ENCODE measurements around the gene MLIP.

DNA sequence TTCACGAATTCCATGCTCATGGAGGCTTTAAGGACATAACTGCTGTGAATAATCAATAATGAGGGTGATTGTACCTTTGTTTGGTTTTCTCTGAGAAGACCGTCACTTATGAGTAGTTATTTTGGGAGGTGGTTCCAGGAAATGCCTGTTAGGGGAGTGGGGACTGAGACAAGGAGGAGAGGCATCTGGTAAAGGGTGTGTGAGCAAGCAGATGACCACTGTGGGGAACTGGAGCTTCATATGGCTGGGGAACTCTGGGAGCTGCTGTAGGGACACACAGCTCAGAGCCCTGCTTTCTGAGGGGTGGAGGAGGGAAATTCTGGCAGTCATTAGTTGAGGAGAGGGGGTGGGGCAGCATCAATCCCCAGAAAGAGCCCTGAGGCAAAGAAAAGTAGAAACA, 125.7 kb downstream of the MLIP start:
- TF ChIP-seq, protein P1, sequence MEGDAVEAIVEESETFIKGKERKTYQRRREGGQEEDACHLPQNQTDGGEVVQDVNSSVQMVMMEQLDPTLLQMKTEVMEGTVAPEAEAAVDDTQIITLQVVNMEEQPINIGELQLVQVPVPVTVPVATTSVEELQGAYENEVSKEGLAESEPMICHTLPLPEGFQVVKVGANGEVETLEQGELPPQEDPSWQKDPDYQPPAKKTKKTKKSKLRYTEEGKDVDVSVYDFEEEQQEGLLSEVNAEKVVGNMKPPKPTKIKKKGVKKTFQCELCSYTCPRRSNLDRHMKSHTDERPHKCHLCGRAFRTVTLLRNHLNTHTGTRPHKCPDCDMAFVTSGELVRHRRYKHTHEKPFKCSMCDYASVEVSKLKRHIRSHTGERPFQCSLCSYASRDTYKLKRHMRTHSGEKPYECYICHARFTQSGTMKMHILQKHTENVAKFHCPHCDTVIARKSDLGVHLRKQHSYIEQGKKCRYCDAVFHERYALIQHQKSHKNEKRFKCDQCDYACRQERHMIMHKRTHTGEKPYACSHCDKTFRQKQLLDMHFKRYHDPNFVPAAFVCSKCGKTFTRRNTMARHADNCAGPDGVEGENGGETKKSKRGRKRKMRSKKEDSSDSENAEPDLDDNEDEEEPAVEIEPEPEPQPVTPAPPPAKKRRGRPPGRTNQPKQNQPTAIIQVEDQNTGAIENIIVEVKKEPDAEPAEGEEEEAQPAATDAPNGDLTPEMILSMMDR (IDR thresholded peaks at IDR 0.05), result no peak
- TF ChIP-seq EZH2phosphoT487 (IDR thresholded peaks at IDR 0.05) (no peak), EZH2 (IDR thresholded peaks at IDR 0.05) (no peak)

Data from neural progenitor cell (in vitro differentiated cells).